ENCODE results near the gene PBX3.

Gene PBX3

DNA sequence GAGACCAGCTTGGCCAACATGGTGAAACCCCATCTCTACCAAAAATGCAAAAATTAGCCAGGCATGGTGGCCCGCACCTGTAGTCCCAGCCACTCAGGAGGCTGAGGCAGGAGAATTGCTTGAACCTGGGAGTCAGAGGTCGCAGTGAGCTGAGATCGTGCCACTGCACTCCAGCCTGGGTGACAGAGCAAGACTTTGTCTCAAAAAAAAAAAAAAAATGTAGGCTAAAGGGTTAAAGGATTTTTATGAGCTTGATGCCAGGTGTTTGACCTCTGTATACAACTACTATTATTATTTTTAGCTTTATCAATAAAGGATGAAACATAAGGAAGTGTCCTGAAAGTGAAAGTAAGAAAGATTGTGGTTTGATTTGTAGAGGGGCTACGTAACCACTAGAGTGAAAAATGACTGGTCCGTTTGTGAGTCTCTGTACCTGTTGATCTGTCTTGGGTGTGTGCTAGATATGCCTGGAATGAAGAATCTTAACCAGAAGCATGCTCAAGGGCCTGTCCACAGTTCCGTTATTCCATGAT, 76.8 kb downstream of the PBX3 start:
- peak; percentile 37 for DNase-seq

DNA sequence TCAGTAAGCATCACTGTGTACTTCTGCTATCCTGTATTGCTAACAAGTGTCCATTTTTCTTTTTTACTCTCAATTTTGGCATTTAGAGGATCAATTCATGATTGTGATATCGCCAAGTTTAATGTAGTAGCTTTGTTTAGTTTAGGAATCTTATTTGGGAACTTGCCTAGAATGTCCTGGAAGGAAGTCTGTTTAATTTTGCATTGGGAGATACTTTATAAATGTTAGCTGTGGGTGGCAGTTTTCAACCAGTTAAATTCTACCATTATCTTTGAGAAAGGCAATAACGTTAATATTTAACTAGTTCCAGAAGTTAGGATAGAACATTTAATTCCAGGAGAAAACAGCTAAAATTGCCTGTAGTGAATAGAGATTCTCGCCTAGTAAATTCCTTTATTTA, 78.6 kb downstream of the PBX3 start:
- no peak for DNase-seq

DNA sequence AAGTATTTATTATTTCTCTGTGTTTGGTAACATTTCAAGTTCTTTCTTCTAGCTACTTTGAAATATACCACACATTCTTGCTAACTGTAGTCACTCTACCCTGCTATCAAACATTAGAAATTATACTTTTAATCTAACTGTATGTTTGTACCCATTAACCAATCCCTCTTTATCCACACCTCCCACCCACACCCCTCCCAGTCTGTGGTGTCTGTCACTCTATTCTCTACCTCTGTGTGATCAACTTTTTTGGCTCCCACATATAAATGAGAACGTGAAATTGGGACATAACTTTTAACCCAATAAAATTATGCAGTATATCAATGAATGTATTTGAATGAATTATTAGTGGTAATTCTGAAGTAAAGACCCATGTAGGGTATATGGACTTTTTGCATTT, 79.7 kb downstream of the PBX3 start:
- DNase-seq, result no peak

DNA sequence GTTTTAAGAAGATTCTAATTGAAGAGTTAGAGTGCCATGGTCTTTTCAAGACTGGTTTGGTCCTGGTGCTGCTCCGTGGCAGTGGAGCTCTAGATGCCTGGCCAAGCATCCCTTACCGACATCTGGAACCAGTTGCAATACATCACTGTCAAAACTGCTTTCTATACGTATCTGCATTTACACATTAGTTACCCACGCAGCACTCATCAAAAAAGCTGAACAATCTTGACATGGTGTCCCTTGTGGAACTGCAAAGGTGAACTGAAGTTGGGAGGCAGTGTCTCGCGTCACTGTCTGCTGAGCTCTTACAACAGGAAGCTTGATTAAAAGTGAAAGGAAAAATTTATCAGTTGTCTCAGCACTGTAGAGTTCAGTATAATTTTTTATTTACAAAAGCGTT, 82.6 kb downstream of the PBX3 start:
- DNase-seq, result peak; percentile 55

DNA sequence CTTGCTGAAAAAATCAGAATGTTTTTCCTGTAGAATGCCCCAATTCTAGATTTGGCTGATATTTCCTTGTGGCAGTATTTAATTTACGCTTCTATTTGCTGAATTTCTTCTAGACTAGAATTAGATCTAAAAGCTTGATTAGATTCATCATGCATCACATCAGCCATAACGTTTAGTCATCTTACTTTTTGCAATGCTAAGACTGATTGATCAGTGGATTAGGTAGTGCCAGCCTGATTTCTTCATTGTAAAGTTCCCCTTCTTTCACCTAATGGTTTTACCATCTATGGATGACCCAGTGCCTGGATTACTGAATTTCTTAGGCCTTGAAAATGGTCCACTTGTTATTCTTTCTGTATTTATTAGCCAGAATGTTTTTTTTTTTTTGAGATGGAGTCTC, 83.9 kb downstream of the PBX3 start:
- no peak for DNase-seq

DNA sequence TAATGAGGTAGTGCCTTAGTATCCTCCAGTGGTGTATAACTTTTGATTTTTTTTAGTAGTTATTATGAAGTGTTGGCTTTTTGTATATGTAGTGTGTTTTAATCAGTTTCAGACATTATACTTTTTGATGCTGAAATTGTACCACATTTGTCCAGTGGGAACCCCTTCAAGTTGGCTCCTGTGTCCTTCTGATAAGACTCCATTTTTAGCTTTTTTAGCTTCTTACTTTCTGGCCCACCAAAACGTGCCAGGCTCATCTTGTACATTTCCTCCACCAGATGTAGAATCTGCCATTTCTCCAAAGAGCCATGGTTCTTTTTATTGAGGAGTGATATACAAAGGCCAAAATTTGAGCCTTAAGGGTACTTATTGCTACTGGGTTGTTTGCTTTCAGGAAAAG, 84.4 kb downstream of the PBX3 start:
- DNase-seq, result no peak

DNA sequence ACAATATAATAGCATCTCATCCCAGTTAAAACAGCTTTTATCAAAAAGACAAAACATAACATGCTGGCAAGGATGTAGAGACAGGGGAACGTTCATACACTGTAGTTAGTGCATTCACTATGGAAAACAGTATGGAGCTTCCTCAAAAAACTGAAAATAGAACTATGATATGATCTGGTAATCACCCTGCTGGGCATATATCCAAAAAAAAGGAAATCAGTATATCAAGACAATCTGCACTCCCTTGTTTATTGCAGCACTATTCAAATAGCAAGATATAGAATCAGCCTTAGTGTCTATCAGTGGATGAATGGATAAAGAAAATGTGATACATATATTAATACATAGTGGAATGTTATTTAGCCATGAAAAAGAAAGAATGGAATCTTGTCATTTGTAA, 88.5 kb downstream of the PBX3 start:
- DNase-seq, result no peak

DNA sequence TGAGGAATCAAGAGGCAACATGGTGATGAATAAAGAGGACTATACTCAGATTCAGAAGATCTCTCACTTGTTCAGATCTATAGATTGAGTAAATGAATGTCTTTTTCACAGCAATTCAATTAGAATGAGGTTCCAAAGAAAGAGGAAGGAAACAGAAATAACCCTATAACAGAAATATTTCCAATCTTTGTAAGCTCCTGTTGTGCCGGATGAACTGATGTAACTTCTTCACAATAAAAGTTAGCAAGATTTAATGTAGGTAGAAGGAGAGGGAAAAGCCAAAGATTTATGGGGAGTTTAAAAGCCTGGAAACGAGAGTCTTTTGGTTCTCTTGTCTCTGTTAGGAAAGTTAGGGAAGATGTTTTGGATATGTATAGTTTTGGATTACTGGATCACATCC, 92.1 kb downstream of the PBX3 start:
- DNase-seq, result no peak

DNA sequence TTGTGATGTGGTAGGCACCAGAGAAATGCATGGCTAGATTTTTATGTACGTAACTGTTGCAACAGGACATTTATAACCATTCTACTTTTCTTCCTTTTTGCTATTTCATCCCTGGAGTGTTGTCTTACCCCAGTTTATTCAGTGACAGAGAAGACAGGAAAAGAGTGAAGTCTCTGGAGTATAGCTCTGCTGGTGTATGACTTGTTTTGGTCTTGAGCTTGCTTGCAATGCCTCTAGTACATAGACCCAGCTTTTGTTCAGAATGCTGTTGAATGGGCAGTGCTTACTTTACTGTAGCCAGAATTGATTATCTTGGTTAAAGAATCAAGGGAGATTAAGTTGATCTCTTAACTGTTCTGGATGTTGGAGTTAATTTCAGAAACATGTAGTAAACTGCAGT, 94.3 kb downstream of the PBX3 start:
- DNase-seq, result no peak

DNA sequence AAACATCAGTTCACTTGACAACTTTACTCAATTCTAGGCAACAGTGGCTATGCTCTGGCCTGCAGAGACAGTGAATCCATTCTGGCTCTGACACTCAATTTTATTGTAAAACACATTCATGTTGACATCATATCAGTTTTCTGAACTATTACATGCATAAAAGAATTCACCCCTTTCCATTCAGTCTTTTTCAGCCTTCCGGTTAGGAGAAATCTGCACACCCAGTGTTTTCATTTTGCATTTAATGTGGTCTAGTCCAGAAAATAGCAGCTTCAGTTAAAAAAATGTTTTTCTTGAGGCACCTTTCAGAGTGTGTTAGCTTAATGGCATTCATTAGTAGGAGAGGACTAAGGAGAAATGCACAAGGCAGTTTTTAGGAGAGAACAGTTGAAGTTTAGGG, 95.1 kb downstream of the PBX3 start:
- no peak for DNase-seq

DNA sequence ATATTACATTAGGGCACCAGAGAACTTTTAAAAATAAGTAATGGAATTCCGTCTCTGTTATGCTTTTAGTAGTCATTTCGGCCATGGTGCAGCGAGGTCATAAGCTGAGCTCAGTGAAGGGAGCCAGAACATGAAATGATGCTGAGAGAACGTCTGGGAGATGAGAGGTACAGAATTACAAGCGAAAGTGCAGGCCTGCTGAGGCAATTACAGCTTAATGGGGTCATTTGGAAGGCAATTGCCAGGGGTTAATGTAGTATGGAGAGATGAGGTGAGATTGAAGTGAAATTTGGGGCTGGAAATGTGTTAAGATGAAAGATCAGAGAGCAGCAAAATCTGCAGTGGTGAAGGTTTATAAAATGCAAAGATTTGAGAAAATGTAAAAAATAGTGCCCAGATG, 96.5 kb downstream of the PBX3 start:
- DNase-seq, result no peak

DNA sequence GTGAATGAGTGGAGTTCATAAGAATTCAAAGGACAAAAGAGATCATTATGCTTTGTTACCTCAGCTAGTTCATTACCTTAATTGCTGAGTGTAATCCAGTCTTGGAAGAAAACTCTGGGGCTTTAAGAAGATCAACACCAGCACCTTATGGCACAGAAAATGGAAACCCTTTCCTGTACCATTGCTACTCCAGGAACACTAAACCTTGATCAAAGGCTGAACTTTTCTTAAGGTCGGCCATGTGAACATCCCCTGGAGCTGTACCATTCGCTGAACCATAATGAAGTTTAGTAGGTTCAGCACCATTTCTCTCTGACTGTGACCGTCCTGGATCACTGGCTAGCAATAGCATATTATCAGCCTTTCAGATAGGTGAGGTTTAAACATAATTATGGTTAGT, 97.4 kb downstream of the PBX3 start:
- no peak for DNase-seq

DNA sequence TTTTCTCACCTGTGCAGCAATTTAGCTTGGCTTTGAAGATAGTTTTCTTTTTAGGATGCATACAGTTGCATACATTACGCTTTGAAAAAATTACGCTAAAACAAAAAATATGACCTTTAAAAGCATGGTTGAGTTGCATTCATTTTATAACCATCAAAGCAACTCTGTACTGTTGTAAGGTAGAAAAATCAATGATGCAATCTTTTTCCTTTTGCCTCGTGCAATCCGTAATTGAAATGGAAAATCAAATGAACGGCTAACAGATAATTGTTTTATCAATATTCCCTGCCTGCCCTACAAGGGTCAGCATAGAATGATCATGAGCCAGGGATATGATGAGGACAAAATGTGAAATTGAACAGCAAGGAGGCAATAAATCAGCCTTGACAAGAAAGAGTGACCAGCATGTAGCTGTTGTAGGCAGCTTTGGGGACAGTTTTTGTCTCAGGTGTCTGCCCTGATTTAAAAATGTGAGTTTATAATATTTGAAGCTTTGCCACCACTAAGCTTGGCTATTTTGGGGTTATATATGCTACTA, 98.2 kb downstream of the PBX3 start:
- DNase-seq, result no peak

DNA sequence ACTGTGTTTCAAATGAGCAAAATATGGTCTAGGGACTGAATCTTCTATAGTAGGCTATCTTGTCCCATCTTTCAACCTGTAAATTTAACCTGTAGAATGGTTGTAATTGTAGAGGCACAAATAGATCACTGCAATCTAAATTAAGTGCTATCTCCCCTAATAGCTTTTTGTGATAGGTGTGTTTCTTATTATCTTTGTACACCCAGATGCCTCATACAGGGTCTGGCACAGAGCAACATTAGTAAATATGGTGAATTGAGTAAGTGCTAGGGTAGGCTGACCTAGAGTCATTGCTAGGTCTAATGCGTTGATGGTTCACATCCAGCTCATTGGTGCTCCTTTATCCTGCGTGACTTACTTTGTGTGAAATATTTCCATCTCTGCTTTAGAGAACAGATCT, 100.6 kb downstream of the PBX3 start:
- DNase-seq, result no peak

DNA sequence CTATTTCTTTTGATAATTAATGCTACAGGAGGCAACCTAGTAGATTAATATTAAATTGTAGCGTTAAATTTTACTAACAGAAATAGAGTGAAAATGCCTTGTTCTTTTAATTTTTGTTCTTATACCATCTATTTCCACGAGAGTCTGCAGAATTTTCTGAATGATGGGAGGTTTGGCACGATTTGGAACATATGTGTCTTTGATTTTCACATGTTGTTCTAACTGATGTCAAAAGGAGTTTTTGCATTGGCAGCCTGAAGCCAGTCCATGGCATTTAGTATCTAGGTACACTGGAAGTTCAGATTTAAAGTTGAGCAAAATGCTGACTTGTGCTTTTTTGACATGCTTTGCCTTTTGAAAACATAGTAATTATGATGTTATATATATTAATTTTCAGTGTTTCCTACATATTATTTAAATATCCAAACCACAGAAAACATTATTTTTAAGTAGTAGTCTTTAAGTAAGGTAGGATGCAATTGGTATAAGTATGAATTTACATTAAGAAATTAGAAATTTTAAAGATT, 103.0 kb downstream of the PBX3 start:
- DNase-seq, result no peak

DNA sequence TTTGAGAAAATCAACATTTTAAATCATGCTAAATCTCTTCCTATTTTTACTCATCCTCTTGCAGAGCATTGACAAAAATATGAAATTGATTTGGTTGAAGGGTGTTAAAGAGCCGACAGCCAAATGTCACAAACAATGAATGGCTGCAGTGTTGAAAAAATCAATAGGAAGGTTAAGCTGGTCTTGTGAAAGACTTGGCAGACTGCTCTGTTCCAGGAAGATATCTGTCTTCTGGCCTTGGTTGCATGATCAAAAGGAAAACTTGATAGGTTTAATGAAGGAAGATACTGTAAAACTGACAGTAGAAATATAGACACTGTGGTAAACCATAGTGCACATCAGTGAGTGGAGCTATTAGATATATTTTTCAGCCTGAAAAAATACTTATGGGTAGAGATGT, 103.6 kb downstream of the PBX3 start:
- DNase-seq, result no peak

DNA sequence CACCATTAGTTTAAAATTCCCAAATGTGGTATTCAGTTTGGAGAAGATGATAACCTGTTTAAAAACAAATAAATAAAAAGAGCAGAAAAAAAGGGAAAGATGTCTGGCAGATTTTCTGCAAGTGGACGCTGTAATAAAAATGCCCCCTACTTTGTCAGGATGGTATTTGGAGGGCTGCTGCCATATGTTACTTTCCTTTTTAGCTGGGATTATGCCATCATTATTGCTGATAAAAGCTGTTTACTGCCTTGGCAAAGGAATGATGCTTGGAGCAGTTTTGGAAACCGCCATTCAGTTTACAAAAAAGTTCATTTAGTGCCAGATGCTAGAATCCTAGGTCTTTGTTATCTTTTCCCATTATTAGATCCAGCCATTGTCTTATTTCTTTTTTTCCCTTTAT, 104.8 kb downstream of the PBX3 start:
- no peak for DNase-seq

DNA sequence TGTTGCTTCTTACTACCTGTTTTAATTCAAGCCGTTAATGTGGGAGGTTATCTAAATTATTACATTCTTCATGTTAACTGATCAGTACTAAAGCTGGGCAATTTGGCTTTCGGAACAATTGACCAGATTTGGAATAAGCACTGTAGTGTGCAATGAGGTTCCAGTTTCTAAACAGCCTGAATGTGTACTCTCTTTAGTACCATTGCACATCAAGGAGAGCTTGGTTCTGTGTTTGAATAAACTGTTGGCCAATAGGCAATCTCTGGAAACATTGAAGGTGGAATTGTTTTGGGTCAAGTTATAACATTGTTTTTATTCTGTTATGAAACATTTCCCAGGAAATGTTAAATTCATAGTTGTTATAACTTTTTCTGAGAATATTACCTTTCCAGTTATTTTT, 105.2 kb downstream of the PBX3 start:
- no peak for DNase-seq

DNA sequence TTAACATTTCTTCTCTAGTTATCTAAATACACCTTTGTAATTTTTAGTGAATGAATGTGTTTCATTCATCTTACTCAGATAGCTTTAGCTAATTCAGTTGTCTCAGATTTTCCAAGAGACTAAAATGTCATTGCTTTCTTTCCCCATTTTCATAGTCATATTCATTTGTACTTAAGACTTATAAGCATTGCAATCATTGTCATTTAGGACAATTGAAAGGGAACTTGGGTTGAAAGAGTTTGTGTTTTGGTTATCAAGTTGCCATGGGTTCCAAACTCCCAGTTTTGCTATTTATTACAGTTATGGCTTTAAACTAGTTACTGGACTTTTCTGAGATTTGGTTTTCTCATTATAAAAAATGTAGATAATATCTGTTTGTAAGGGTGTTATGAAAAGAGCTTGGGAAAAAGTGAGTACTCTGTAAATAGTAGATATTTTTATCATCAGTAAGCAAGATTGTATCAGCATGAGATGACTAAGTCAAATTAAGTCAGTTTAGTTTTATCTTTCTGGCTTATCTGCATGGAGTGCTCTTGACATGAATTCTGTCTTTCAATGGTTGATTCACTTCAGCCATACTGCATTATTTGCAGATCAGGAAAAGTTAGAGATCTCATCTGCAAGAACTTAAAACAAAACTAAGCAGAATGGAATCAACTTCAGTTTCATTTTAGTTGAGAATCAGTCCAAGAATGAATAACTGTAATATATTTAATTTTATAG, 107.5 kb downstream of the PBX3 start:
- no peak for DNase-seq

DNA sequence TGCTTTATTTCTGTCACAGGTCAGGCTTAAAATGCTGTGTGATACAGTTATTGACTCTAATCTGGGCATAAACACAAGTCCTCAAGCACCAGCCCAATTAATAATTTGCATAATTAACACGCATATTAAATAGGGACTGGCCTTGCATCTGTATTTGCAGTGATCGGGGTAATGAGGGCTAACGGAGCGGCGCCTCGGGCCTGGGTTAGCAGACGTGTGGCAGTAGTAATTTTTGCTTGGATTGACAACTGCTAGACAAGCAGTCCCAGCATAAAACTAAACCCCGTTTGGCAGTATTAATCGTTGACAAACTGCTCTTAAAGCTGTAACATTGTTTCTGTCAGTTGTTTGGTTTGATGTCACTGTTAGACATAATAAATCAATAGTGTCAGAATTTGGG, 109.2 kb downstream of the PBX3 start:
- no peak for DNase-seq

DNA sequence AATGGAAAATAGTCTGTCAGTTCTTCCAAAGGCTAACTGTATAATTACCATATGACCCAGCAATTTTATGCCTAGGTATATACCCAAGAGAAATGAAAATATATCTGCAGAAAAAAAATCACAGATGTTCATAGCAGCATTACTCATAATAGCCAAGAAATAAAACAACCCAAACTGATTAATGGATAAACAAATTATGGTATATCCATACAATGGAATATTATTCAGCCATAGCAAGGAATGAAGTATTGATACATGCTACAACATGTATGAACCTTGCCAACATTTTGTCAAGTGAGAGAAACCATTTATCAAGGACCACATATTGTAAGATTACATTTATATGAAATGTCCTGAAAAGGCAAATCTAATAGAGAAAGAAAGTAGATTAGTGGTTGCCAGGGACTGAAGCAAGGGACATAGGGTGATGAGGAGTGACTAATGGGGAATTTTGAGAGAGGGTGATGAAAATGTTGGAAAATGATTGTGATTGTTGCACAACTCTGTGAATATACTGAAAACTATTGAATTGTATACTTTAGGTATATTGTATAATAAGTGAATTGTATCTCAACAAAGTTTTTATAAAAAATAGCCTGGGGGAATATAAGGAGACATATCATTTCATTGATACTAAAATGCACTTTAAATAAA, 114.4 kb downstream of the PBX3 start:
- DNase-seq, result no peak

DNA sequence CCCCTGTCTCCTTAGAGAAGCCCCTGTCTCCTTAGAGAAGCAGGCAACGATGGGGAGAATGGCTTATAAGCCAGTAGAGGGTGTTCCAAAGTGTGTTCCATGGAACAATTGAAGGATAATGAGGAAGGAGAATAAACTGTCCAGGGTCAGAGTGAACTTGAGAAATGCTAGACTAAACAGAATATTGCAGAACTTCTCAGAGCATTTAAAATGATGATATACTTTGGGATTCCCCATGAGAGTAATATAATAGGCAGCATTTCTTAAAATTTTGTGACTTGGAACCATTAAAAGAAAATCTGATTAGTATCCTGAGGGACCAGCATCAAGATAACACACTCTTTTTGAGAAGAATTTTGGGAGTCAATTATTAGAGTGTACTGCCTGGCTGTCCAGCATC, 116.8 kb downstream of the PBX3 start:
- DNase-seq, result no peak

DNA sequence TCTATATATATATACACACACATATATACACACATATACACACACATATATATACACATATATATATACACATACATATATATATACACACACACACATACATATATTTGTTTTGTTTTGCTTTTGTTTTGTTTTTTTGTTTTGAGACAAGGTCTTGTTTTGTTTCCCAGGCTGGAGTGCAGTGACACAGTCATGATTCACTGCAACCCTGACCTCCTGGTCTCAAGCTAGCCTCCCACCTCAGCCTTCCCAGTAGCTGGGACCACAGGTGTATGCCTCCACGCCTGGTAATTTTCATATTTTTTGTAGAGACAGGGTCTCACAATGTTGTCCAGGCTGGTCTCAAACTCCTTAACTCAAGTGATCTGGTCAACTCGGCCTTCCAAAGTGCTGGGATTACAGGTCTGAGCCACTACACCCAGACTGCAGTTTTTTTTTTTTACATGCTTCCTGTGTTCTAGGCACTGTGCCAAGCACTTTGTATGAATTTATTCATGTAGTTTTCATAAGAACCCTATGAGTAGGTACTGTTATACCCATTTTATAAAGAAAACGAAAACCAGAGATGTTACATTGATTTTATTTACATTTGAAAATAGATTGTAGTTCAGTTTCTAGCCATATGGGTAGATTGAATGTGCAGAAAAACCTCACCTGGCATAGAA, 120.7 kb downstream of the PBX3 start:
- no peak for DNase-seq

DNA sequence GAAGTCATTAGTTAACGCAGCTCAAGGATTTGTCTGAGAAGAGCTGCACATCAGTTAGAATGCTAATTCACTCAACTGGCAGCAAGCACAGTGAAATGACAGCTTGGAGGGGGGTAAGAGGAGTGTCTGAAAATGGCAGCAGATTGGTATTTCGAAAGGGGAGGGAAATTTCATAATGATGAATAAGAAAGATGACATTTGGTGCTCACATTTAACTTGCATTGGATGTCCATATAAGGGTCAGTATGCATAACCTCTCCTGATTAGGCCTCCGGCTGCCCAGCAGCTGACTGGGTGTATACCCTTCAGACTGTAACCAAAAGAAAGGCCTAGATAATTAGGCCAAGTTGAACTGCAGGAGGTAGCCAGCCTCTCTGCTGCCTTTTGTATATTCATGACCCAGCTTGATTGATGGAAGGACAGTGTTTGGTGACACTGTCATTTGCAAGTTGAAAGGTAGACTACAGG, 131.0 kb downstream of the PBX3 start:
- no peak for DNase-seq

Data from activated T-cell treated with anti-CD3 and anti-CD28 coated beads, Interleukin-2, amount 50 U/mL, for 1 hour (primary cell).